ENCODE measurements around the gene CCDC158. TPM values are rescaled to one million over a fixed set of nuclear protein-coding genes. Genes with fewer than 3 reads are reported as not detected.

Gene CCDC158
- total and polyA plus RNA-seq, 2 experiments from 2014 or later = 0.21 to 0.27 TPM

GRCh38 chr4:76381986-76382385 is 39.0 kb downstream of the CCDC158 start:
- H3K36me3 Mint-ChIP-seq (ENCODE audit: low read depth) = peaks cover 23% of the 10 kb centered on the region
- Histone ChIP-seq H4K20me1 (replicated peaks; ENCODE audit: insufficient read depth) (no peaks in the 10 kb centered on the region), H2AFZ (no peak overlapping the region), H3K79me2 (replicated peaks; ENCODE audit: insufficient read depth) (no peaks in the 10 kb centered on the region), H3K4me1 (ENCODE audit: insufficient read depth) (peaks cover 42% of the 10 kb centered on the region), H3K4me2 (no peak overlapping the region), H3K4me3 (no peak overlapping the region), H3K9me2 (ENCODE audit: insufficient read depth) (0 out of 2 replicates have a peak, but pooled peaks cover 4% of the 10 kb centered on the region), H3K27me3 (ENCODE audit: insufficient read depth) (no peaks in the 10 kb centered on the region), H3K27ac (ENCODE audit: low read depth) (no peak overlapping the region), H3K36me3 (ENCODE audit: insufficient read depth) (no peaks in the 10 kb centered on the region), H3F3A (replicated peaks; ENCODE audit: low read depth) (no peaks in the 10 kb centered on the region)
- no peak for DNase-seq (ENCODE audit: low spot score)
- ATAC-seq = no peak
- H3K4me3 Mint-ChIP-seq = no peak overlapping the region
- H3K27me3 Mint-ChIP-seq (ENCODE audit: insufficient read depth, low read depth, poor library complexity) = peaks cover 10% of the 10 kb centered on the region
- TF ChIP-seq EZH2phosphoT487 (IDR thresholded peaks at IDR 0.05; ENCODE audit: unreplicated experiment) = no peak
- TF ChIP-seq ZNF331 (CRISPR knock-in tag; IDR thresholded peaks at IDR 0.05; ENCODE audit: low read depth) = no peak
- no peak for TF ChIP-seq EZH2 (IDR thresholded peaks at IDR 0.05; ENCODE audit: low read depth, unreplicated experiment)
- TF ChIP-seq ZNF114 (CRISPR knock-in tag; IDR thresholded peaks at IDR 0.05) = no peak
- TF ChIP-seq ZNF462 (CRISPR knock-in tag; IDR thresholded peaks at IDR 0.05) = no peak
- TF ChIP-seq REST (IDR thresholded peaks at IDR 0.05; ENCODE audit: unreplicated experiment) = no peak
- no peak for TF ChIP-seq NANOG (IDR thresholded peaks at IDR 0.05; ENCODE audit: borderline replicate concordance)
- no peak for TF ChIP-seq CREB1 (CRISPR knock-in tag; IDR thresholded peaks at IDR 0.05; ENCODE audit: low read depth)
- TF ChIP-seq ETS1 (IDR thresholded peaks at IDR 0.05) = no peak
- no peak for TF ChIP-seq POLR2AphosphoS5 (IDR thresholded peaks at IDR 0.05; ENCODE audit: low read depth)
- TF ChIP-seq JUNB (IDR thresholded peaks at IDR 0.05; ENCODE audit: unreplicated experiment) = no peak
- TF ChIP-seq STAT1 (IDR thresholded peaks at IDR 0.05; ENCODE audit: unreplicated experiment) = no peak
- TF ChIP-seq CTCF (conservative IDR thresholded peaks at IDR 0.05; ENCODE audit: low read depth in 2 of 2) = no peak
- H3K4me1 Mint-ChIP-seq = peaks cover 60% of the 10 kb centered on the region
- no peak overlapping the region for H3K27ac Mint-ChIP-seq
- peaks cover 22% of the 10 kb centered on the region for H3K9me3 Mint-ChIP-seq
